Ramos (cell line): Measurements from ENCODE around the gene AK1.

ENCODE experiments used
- in situ Hi-C: fragments of 300-500 bp; cut with MboI; formaldehyde crosslinking; loops from one replicate; pipeline ENCODE4 v1.14.3; 2022; ENCODE audit warnings: low sequenced_read_pairs; ENCODE audit not compliant: unreplicated experiment

The AK1 gene

GRCh38 chr9:127871531-127871930, 5.9 kb downstream of the AK1 start:
- in situ Hi-C loops: loop anchor here (25.0 kb wide), 2 partner anchors 284 to 359 kb away; no protein-coding TSS in a partner anchor

GRCh38 chr9:127870887-127871286, 6.6 kb downstream of the AK1 start:
- in situ Hi-C loops: loop anchor here (25.0 kb wide), 2 partner anchors 284 to 359 kb away; no protein-coding TSS in a partner anchor

GRCh38 chr9:127870153-127870491, 7.4 kb downstream of the AK1 start:
- in situ Hi-C loops: loop anchor here (25.0 kb wide), 2 partner anchors 283 to 358 kb away; no protein-coding TSS in a partner anchor

GRCh38 chr9:127869310-127870152, 7.9 kb downstream of the AK1 start:
- in situ Hi-C loops: loop anchor here (10.0 to 25.0 kb wide), 3 partner anchors 135 to 357 kb away; partner anchors contain the start of gene TOR2A

- in situ Hi-C loops: loop anchor here (10.0 to 25.0 kb wide), 3 partner anchors 134 to 356 kb away; partner anchors contain the start of gene TOR2A
These were observed 9.1 kb downstream of the AK1 start for GRCh38 chr9:127868278-127868902.

GRCh38 chr9:127867356-127868277, 9.9 kb downstream of the AK1 start:
- in situ Hi-C loops: loop anchor here (10.0 to 25.0 kb wide), 3 partner anchors 133 to 355 kb away; partner anchors contain the start of gene TOR2A

GRCh38 chr9:127866535-127866934, 10.9 kb downstream of the AK1 start:
- in situ Hi-C loops: loop anchor here (10.0 to 25.0 kb wide), 3 partner anchors 132 to 354 kb away; partner anchors contain the start of gene TOR2A

- in situ Hi-C loops: loop anchor here (10.0 to 25.0 kb wide), 3 partner anchors 131 to 354 kb away; partner anchors contain the start of gene TOR2A
These were observed 11.6 kb downstream of the AK1 start for GRCh38 chr9:127865645-127866464.

GRCh38 chr9:127863191-127863621, 14.3 kb downstream of the AK1 start:
- in situ Hi-C loops: loop anchor here (10.0 to 25.0 kb wide), 3 partner anchors 128 to 351 kb away; partner anchors contain the start of gene TOR2A

GRCh38 chr9:127862075-127863011, 15.1 kb downstream of the AK1 start:
- in situ Hi-C loops: loop anchor here (10.0 to 25.0 kb wide), 3 partner anchors 128 to 350 kb away; partner anchors contain the start of gene TOR2A

GRCh38 chr9:127860779-127861178, 16.7 kb downstream of the AK1 start:
- in situ Hi-C loops: loop anchor here (10.0 to 25.0 kb wide), 3 partner anchors 126 to 348 kb away; partner anchors contain the start of gene TOR2A

- in situ Hi-C loops: loop anchor here (10.0 to 25.0 kb wide), 3 partner anchors 125 to 348 kb away; partner anchors contain the start of gene TOR2A
These were observed 17.2 kb downstream of the AK1 start for GRCh38 chr9:127860260-127860659.

GRCh38 chr9:127858041-127858512, 19.4 kb downstream of the AK1 start:
- in situ Hi-C loops: loop anchor here (25.0 kb wide), 2 partner anchors 271 to 346 kb away; no protein-coding TSS in a partner anchor

GRCh38 chr9:127857278-127857677, 20.2 kb downstream of the AK1 start:
- in situ Hi-C loops: loop anchor here (25.0 kb wide), 2 partner anchors 270 to 345 kb away; no protein-coding TSS in a partner anchor

- in situ Hi-C loops: loop anchor here (25.0 kb wide), 2 partner anchors 269 to 344 kb away; no protein-coding TSS in a partner anchor
These were observed 20.8 kb downstream of the AK1 start for GRCh38 chr9:127856729-127857116.

GRCh38 chr9:127856094-127856728, 21.3 kb downstream of the AK1 start:
- in situ Hi-C loops: loop anchor here (25.0 kb wide), 2 partner anchors 269 to 344 kb away; no protein-coding TSS in a partner anchor

GRCh38 chr9:127855522-127855921, 22.0 kb downstream of the AK1 start:
- in situ Hi-C loops: loop anchor here (25.0 kb wide), 2 partner anchors 268 to 343 kb away; no protein-coding TSS in a partner anchor
